NB4 (cell line): ENCODE measurements around the gene C4BPA.

ENCODE experiments used
- DNase-seq: peaks from one replicate; pipeline ENCODE4 v3.0.0; 2010; ENCODE audit warnings: low read depth
- H3K4me3 ChIP-seq: one replicate; pipeline ENCODE4 v1.5.1; 2011; ENCODE audit warnings: mild to moderate bottlenecking, low read depth, low read length, moderate library complexity
- CTCF ChIP-seq: IDR thresholded peaks from one replicate; pipeline ENCODE4 v1.5.1; 2012; ENCODE audit warnings: low read depth, low read length
- MAX ChIP-seq: IDR thresholded peaks from 2 replicates; pipeline ENCODE4 v1.6.1; 2011; ENCODE audit warnings: low read depth, low read length
- MYC ChIP-seq: IDR thresholded peaks from 2 replicates; pipeline ENCODE4 v1.6.1; 2011; ENCODE audit warnings: low read depth, low read length
- POLR2A ChIP-seq: IDR thresholded peaks from 2 replicates; pipeline ENCODE4 v1.6.1; 2011; ENCODE audit warnings: mild to moderate bottlenecking; ENCODE audit not compliant: insufficient read length; ENCODE audit errors: extremely low read depth

C4BPA gene

GRCh38 chr1:207091200-207091908 lies 12.7 kb upstream of the C4BPA start:
- TF ChIP-seq MYC (no peak), POLR2A (no peak), MAX (no peak), CTCF (no peak)
- DNase-seq = no peak
- no peak overlapping the region for H3K4me3 ChIP-seq

- DNase-seq = no peak
- H3K4me3 ChIP-seq = no peak overlapping the region
- TF ChIP-seq MAX (no peak), CTCF (no peak), POLR2A (no peak)
Measured at GRCh38 chr1:207093944-207094343, 10.1 kb upstream of the C4BPA start.

- TF ChIP-seq POLR2A (no peak), CTCF (no peak), MYC (no peak), MAX (no peak)
- H3K4me3 ChIP-seq = no peak overlapping the region
- DNase-seq = no peak
Measured at GRCh38 chr1:207097871-207098324, 6.1 kb upstream of the C4BPA start.

GRCh38 chr1:207101720-207102119 lies 2.3 kb upstream of the C4BPA start:
- DNase-seq = no peak
- TF ChIP-seq CTCF (no peak), MAX (no peak), POLR2A (no peak), MYC (no peak)
- H3K4me3 ChIP-seq = no peak overlapping the region

GRCh38 chr1:207102146-207102545 lies 1.9 kb upstream of the C4BPA start:
- TF ChIP-seq MAX = no peak
- DNase-seq = no peak

GRCh38 chr1:207102659-207103058 lies 1.4 kb upstream of the C4BPA start:
- H3K4me3 ChIP-seq = no peak overlapping the region
- no peak for TF ChIP-seq POLR2A
- no peak for TF ChIP-seq MAX
- TF ChIP-seq MYC = no peak
- TF ChIP-seq CTCF = no peak
- no peak for DNase-seq

More at GRCh38 chr1:207102146-207102545, 1.9 kb upstream of the C4BPA start:
- H3K4me3 ChIP-seq = no peak overlapping the region
